ENCODE measurements around the gene ACKR1. TPM values are rescaled to one million over a fixed set of nuclear protein-coding genes. Genes with fewer than 3 reads are reported as not detected.

The ACKR1 gene
- total and polyA plus RNA-seq, 2 of the 13 experiments (the other 11 are each of a cell fraction or from before 2014, with no cell fraction given) = not detected

DNA sequence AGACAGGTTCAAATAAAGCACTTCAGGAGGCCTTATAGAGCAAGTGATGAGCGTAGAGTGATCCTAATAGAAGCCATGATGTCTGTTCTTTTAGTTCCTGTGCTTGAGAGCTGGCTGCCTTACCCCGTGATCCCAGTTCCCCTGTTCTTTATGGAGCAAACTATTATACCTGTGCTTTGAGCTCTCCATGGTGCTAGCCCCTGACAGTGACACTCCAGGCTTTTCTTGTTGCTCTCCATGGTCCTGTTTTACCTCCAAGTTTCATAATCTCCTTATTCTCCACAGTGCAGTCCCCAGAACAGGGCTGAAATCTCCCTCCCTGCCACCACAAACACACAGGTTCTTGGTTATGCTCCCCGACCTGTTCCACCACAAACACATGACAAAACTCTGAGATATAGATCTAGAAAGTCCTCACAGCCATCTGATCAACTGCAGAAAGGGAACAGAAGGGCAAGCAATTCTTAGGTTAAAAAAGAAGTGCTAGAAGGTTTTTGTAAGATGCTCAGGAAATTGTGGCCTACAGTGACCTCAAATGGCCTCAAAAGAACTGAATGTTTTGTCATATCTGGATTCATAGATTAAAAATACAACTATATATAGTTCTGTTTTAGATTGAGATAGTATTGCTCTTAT lies 27.3 kb upstream of the ACKR1 start (continued):
- TF ChIP-seq, protein P1, sequence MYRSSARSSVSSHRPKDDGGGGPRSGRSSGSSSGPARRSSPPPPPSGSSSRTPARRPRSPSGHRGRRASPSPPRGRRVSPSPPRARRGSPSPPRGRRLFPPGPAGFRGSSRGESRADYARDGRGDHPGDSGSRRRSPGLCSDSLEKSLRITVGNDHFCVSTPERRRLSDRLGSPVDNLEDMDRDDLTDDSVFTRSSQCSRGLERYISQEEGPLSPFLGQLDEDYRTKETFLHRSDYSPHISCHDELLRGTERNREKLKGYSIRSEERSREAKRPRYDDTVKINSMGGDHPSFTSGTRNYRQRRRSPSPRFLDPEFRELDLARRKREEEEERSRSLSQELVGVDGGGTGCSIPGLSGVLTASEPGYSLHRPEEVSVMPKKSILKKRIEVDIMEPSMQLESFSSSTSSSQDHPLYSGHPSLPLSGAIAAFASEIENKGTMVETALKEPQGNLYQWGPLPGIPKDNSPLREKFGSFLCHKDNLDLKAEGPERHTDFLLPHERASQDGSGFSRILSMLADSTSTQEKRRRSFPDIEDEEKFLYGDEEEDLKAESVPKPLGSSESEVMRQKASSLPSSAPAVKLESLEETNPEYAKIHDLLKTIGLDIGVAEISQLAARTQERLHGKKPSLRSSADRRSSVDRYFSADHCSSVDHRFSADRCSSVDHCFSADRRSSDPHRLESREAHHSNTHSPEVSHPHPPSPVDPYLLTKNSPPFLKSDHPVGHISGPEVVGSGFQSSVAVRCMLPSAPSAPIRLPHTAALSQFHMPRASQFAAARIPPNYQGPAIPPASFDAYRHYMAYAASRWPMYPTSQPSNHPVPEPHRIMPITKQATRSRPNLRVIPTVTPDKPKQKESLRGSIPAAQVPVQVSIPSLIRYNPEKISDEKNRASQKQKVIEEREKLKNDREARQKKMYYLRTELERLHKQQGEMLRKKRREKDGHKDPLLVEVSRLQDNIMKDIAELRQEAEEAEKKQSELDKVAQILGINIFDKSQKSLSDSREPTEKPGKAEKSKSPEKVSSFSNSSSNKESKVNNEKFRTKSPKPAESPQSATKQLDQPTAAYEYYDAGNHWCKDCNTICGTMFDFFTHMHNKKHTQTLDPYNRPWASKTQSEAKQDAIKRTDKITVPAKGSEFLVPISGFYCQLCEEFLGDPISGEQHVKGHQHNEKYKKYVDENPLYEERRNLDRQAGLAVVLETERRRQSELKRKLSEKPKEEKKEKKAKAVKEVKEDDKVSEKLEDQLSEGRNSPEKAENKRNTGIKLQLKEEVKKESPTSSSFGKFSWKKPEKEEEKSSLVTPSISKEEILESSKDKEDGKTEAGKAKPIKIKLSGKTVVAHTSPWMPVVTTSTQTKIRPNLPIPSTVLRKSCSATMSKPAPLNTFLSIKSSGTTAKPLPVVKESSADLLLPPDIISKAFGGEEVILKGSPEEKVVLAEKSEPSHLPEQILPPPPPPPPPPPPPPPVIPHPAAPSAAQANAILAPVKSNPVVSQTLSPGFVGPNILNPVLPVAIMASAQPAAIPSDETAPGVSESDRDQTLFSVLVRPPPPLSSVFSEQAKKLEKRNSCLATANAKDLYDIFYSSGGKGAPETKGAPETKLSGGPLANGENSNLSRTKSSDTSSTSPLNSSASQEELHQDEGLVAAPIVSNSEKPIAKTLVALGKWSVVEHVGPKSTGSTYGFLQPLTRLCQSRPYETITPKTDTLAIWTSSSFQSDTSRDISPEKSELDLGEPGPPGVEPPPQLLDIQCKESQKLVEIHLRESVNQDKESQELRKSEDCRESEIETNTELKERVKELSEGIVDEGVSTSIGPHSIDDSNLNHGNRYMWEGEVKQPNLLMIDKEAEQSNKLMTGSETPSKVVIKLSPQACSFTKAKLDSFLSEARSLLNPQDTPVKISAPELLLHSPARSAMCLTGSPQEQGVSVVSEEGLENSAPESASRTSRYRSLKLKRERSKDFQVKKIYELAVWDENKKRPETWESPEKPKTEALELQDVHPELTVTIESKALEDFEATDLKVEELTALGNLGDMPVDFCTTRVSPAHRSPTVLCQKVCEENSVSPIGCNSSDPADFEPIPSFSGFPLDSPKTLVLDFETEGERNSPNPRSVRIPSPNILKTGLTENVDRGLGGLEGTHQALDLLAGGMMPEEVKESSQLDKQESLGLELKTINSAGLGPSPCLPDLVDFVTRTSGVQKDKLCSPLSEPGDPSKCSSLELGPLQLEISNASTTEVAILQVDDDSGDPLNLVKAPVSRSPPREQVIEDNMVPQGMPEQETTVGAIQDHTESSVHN (CRISPR knock-in tag; IDR thresholded peaks at IDR 0.05) = peak; percentile 57; the same call in 1 of the 2 replicates
- TF ChIP-seq ZNF746 (CRISPR knock-in tag; IDR thresholded peaks at IDR 0.05) (no peak), SP5 (CRISPR knock-in tag; IDR thresholded peaks at IDR 0.05; ENCODE audit: borderline replicate concordance, low read depth) (peak; percentile 42; the same call in 1 of the 2 replicates), ZNF7 (CRISPR knock-in tag; IDR thresholded peaks at IDR 0.05) (peak; percentile 87), ZNF331 (CRISPR knock-in tag; IDR thresholded peaks at IDR 0.05) (peak; percentile 97), ZBTB1 (CRISPR knock-in tag; IDR thresholded peaks at IDR 0.05; ENCODE audit: borderline replicate concordance) (peak; percentile 97; the same call in 1 of the 2 replicates), ZNF570 (CRISPR knock-in tag; IDR thresholded peaks at IDR 0.05; ENCODE audit: borderline replicate concordance) (no peak), ZNF234 (CRISPR knock-in tag; conservative IDR thresholded peaks at IDR 0.05) (0 out of 2 replicates have a peak, but pooled peaks have one; percentile 44), SMARCC2 (IDR thresholded peaks at IDR 0.05) (no peak), NR2F6 (IDR thresholded peaks at IDR 0.05) (no peak), NR2F6 (CRISPR knock-in tag; IDR thresholded peaks at IDR 0.05) (peak; percentile 73), ZNF782 (CRISPR knock-in tag; IDR thresholded peaks at IDR 0.05; ENCODE audit: borderline replicate concordance) (0 out of 2 replicates have a peak, but pooled peaks have one; percentile 40)
- TF ChIP-seq, protein P2, sequence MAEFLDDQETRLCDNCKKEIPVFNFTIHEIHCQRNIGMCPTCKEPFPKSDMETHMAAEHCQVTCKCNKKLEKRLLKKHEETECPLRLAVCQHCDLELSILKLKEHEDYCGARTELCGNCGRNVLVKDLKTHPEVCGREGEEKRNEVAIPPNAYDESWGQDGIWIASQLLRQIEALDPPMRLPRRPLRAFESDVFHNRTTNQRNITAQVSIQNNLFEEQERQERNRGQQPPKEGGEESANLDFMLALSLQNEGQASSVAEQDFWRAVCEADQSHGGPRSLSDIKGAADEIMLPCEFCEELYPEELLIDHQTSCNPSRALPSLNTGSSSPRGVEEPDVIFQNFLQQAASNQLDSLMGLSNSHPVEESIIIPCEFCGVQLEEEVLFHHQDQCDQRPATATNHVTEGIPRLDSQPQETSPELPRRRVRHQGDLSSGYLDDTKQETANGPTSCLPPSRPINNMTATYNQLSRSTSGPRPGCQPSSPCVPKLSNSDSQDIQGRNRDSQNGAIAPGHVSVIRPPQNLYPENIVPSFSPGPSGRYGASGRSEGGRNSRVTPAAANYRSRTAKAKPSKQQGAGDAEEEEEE (CRISPR knock-in tag; IDR thresholded peaks at IDR 0.05; ENCODE audit: borderline replicate concordance) = no peak
- TF ChIP-seq, protein P3, sequence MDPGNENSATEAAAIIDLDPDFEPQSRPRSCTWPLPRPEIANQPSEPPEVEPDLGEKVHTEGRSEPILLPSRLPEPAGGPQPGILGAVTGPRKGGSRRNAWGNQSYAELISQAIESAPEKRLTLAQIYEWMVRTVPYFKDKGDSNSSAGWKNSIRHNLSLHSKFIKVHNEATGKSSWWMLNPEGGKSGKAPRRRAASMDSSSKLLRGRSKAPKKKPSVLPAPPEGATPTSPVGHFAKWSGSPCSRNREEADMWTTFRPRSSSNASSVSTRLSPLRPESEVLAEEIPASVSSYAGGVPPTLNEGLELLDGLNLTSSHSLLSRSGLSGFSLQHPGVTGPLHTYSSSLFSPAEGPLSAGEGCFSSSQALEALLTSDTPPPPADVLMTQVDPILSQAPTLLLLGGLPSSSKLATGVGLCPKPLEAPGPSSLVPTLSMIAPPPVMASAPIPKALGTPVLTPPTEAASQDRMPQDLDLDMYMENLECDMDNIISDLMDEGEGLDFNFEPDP (CRISPR knock-in tag; conservative IDR thresholded peaks at IDR 0.05) = 0 out of 2 replicates have a peak, but pooled peaks have one; percentile 68
- TF ChIP-seq, protein P4, sequence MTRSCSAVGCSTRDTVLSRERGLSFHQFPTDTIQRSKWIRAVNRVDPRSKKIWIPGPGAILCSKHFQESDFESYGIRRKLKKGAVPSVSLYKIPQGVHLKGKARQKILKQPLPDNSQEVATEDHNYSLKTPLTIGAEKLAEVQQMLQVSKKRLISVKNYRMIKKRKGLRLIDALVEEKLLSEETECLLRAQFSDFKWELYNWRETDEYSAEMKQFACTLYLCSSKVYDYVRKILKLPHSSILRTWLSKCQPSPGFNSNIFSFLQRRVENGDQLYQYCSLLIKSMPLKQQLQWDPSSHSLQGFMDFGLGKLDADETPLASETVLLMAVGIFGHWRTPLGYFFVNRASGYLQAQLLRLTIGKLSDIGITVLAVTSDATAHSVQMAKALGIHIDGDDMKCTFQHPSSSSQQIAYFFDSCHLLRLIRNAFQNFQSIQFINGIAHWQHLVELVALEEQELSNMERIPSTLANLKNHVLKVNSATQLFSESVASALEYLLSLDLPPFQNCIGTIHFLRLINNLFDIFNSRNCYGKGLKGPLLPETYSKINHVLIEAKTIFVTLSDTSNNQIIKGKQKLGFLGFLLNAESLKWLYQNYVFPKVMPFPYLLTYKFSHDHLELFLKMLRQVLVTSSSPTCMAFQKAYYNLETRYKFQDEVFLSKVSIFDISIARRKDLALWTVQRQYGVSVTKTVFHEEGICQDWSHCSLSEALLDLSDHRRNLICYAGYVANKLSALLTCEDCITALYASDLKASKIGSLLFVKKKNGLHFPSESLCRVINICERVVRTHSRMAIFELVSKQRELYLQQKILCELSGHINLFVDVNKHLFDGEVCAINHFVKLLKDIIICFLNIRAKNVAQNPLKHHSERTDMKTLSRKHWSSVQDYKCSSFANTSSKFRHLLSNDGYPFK (CRISPR knock-in tag; IDR thresholded peaks at IDR 0.05; ENCODE audit: borderline replicate concordance) = no peak

Data from HepG2 (cell line).